Glutamatergic neuron (in vitro differentiated cells): ENCODE measurements around the gene TM4SF4. TPM values are rescaled to one million over a fixed set of nuclear protein-coding genes. Genes with fewer than 3 reads are reported as not detected.

Experiments
- DNase-seq: peaks from one replicate; pipeline ENCODE4 v3.0.0; 2022
- H3K27ac Mint-ChIP-seq: one replicate; pipeline ENCODE4 v1.8.0; 2020; ENCODE audit warnings: mild to moderate bottlenecking, mixed read lengths, inconsistent platforms; ENCODE audit not compliant: unreplicated experiment
- H3K27me3 Mint-ChIP-seq: one replicate; pipeline ENCODE4 v1.8.0; 2020; ENCODE audit warnings: mild to moderate bottlenecking, moderate library complexity, mixed read lengths, inconsistent platforms; ENCODE audit not compliant: unreplicated experiment
- H3K36me3 Mint-ChIP-seq: one replicate; pipeline ENCODE4 v1.8.0; 2020; ENCODE audit warnings: mild to moderate bottlenecking, mixed read lengths, inconsistent platforms; ENCODE audit not compliant: unreplicated experiment
- H3K4me1 Mint-ChIP-seq: one replicate; pipeline ENCODE4 v1.8.0; 2020; ENCODE audit warnings: mild to moderate bottlenecking, low read depth, mixed read lengths, inconsistent platforms; ENCODE audit not compliant: unreplicated experiment
- H3K4me3 Mint-ChIP-seq: one replicate; pipeline ENCODE4 v1.8.0; 2020; ENCODE audit warnings: mild to moderate bottlenecking, mixed read lengths, inconsistent platforms; ENCODE audit not compliant: unreplicated experiment
- H3K9me3 Mint-ChIP-seq: one replicate; pipeline ENCODE4 v1.8.0; 2020; ENCODE audit warnings: mild to moderate bottlenecking, moderate library complexity, mixed read lengths, inconsistent platforms; ENCODE audit not compliant: unreplicated experiment
- total RNA-seq: library from RNA; stranded (reverse); fragmentation: NEBNext Ultra II Directional; extraction: Animal tissue kit (Norgen Biotek cat#: 25700); gene quantifications from one replicate; pipeline ENCODE4 v1.2.1, GENCODE V29; 2021; ENCODE audit not compliant: unreplicated experiment
- TF ChIP-seq, protein P1 (sequence below): fragments of 200-600 bp; sonication (generic); IDR thresholded peaks from one replicate; pipeline ENCODE4 v1.5.0; 2021; ENCODE audit not compliant: partially characterized antibody, unreplicated experiment

TM4SF4 gene
- total RNA-seq, 1 donor from 2014 or later, result not detected

DNA sequence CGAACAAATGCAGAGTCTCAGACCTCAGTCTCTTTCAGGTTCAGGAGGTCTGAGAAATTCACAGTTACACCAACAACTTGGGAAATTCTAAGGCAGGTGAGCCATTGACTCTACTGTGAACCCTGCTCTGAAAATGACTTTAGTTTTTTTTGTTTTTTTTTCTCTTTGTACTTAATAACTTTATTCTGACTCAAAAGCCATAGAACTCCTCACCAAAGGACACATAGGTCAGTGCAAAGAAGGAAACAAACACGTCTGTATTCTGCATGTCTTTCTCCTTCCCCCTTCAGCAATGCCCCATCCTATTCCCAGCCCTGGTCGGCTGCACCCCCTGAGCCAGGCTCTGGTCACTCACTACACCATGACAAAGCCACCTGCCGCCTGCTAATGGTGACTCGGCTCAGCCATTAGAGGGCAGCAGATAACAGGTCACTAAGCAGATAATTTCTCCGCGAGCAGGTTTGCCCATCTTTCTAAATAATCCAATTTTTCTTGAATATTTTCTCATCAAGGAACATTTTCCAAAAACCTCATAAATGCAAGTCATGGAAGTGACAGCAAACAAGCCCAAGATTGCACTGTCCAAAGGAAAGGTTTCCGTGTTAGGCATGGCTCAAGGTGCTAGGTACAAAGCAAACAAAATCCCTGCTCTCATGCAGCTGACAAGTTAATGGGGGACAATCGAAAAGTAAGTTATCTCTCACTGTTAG lies 37.7 kb downstream of the TM4SF4 start:
- TF ChIP-seq, protein P1, sequence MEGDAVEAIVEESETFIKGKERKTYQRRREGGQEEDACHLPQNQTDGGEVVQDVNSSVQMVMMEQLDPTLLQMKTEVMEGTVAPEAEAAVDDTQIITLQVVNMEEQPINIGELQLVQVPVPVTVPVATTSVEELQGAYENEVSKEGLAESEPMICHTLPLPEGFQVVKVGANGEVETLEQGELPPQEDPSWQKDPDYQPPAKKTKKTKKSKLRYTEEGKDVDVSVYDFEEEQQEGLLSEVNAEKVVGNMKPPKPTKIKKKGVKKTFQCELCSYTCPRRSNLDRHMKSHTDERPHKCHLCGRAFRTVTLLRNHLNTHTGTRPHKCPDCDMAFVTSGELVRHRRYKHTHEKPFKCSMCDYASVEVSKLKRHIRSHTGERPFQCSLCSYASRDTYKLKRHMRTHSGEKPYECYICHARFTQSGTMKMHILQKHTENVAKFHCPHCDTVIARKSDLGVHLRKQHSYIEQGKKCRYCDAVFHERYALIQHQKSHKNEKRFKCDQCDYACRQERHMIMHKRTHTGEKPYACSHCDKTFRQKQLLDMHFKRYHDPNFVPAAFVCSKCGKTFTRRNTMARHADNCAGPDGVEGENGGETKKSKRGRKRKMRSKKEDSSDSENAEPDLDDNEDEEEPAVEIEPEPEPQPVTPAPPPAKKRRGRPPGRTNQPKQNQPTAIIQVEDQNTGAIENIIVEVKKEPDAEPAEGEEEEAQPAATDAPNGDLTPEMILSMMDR, result peak; percentile 65
- no peaks in the 10 kb centered on the region for H3K36me3 Mint-ChIP-seq
- peak overlapping the region; percentile 3 for H3K4me3 Mint-ChIP-seq
- no peaks in the 10 kb centered on the region for H3K9me3 Mint-ChIP-seq
- peak; percentile 76 for DNase-seq
- H3K27ac Mint-ChIP-seq, result no peak overlapping the region
- peaks cover 4% of the 10 kb centered on the region for H3K4me1 Mint-ChIP-seq
- H3K27me3 Mint-ChIP-seq, result no peaks in the 10 kb centered on the region

GRCh38 chr3:149514471-149514870 lies 40.0 kb downstream of the TM4SF4 start:
- TF ChIP-seq, protein P1, result no peak
- Mint-ChIP-seq H3K27ac (no peak overlapping the region), H3K9me3 (no peaks in the 10 kb centered on the region), H3K4me1 (peaks cover 4% of the 10 kb centered on the region), H3K36me3 (no peaks in the 10 kb centered on the region), H3K27me3 (no peaks in the 10 kb centered on the region), H3K4me3 (no peak overlapping the region)
- DNase-seq, result no peak

GRCh38 chr3:149515249-149515648 lies 40.8 kb downstream of the TM4SF4 start:
- TF ChIP-seq, protein P1, result no peak
- Mint-ChIP-seq H3K4me3 (no peak overlapping the region), H3K36me3 (no peaks in the 10 kb centered on the region), H3K9me3 (no peaks in the 10 kb centered on the region), H3K4me1 (peaks cover 4% of the 10 kb centered on the region), H3K27ac (no peak overlapping the region), H3K27me3 (no peaks in the 10 kb centered on the region)
- DNase-seq, result no peak

- TF ChIP-seq, protein P1, result no peak
- no peaks in the 10 kb centered on the region for H3K27me3 Mint-ChIP-seq
- H3K36me3 Mint-ChIP-seq, result no peaks in the 10 kb centered on the region
- DNase-seq, result no peak
- peaks cover 4% of the 10 kb centered on the region for H3K4me1 Mint-ChIP-seq
- H3K4me3 Mint-ChIP-seq, result no peak overlapping the region
- no peaks in the 10 kb centered on the region for H3K9me3 Mint-ChIP-seq
- no peak overlapping the region for H3K27ac Mint-ChIP-seq
These were observed 42.4 kb downstream of the TM4SF4 start for GRCh38 chr3:149516920-149517319.

GRCh38 chr3:149519912-149520311 lies 45.4 kb downstream of the TM4SF4 start:
- DNase-seq, result no peak
- Mint-ChIP-seq H3K9me3 (no peaks in the 10 kb centered on the region), H3K4me1 (no peaks in the 10 kb centered on the region), H3K36me3 (no peaks in the 10 kb centered on the region), H3K4me3 (no peak overlapping the region), H3K27me3 (no peaks in the 10 kb centered on the region), H3K27ac (no peak overlapping the region)
- TF ChIP-seq, protein P1, result no peak
